GM18873 (cell line): ENCODE results near the gene HERC4.
"Not testable (repeated sequence)": the region's sequence is repeated elsewhere in the genome, so short reads cannot be mapped to it uniquely, and the experiment has no call there.

Source experiments
- ATAC-seq: cut with Tn5 transposase; IDR thresholded peaks from one replicate; pipeline ENCODE4 v1.9.1; 2021; ENCODE audit warnings: mild to moderate bottlenecking, moderate library complexity, moderate number of reproducible peaks; ENCODE audit not compliant: unreplicated experiment, low FRiP score

The HERC4 gene

GRCh38 chr10:68095153-68095552 is 20.1 kb upstream of the HERC4 start:
- ATAC-seq = no peak

- no peak for ATAC-seq
Measured at GRCh38 chr10:68092512-68092911, 17.4 kb upstream of the HERC4 start.

DNA sequence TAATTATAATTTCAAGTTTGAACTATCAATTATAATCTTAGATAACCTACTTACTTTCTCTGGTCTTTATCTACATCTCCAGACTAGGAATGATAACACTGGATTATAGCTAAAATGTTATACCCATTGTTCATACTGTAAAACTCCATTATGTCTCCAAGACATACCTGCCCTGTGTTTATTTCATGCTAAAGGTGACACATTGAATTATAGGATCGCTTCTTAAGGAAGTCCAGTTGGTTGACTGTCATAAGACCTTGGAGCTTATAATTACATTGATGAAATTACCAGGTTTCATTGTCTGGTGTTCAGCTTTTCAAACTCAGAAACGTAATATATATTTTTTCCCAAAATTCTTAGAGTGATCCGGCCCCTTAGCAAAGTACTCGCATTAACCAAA is 15.5 kb upstream of the HERC4 start:
- ATAC-seq = no peak

GRCh38 chr10:68088740-68089139 is 13.7 kb upstream of the HERC4 start:
- ATAC-seq = no peak

- ATAC-seq = no peak
Measured at GRCh38 chr10:68087685-68088401, 12.8 kb upstream of the HERC4 start.

DNA sequence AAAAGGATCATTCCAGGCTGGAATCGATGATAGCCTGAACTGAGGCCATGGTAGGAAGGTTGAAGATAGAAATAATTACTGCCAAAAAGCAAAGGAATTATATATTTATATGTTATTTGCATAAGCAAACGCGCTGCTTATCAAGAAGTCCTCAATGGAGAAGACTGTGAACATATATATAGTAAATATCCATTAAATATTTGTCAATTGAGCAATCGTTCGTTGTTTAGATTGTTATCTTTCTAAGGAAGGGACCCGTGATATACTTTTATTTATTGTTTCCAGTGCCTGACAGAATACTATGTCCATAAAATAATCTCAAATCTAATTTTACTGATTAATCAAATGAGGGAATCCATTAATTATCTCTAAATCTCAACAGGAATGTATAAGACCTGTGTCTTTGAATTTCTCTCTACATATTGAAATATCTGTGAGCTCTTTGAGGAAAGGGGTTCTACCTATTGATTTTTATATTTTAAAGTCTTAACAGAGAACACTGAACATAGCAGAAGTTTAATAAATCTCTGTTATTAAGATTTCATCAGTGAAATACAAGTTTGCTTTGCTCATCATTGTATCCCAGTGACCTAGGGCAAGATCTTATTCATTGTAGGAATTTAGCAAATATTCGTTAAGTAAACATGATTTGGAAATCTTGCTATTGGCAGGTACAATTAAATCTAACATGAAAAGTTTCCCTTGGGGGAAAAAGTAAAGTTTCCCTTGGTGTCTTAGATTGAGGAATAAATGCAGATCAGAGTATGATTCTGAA is 12.0 kb upstream of the HERC4 start:
- ATAC-seq = no peak

DNA sequence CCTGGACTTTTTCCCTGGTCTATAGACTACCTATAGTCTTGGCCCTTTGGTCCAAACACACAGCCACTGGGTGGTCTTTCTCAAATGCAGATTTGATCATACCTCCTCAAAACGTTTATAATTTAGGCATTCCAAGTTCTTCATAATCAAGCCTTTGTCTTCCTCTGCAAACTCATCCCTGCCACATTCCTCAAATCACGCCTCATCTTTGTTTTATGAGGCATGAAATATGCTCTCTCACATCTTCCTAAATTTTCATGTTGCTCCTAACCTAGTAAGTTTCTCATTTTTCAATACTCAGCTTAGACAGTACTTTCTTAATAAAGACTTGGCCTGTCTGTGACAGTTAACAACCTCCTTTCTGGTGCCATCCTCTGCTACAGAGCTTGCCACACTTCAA is 10.9 kb upstream of the HERC4 start:
- ATAC-seq = no peak

DNA sequence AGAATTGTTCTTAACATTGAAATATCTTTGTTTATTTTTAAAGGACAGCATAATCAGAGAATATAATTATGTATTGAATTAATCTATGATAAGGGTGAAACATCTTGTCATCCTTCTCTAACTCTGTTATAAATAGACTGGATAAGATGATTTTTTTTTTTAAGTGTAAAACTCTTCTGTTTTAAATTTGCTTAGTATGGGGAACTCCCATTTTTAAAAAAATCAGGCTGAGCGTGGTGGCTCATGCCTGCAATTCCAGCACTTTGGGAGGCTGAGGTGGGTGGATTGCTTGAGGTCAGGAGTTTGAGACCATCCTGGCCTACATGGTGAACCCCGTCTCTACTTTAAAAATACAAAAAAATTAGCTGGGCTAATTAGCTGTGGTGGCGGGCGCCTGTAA is 9.4 kb upstream of the HERC4 start:
- ATAC-seq = no peak

- ATAC-seq = no peak
Measured at GRCh38 chr10:68083953-68084352, 8.9 kb upstream of the HERC4 start.

DNA sequence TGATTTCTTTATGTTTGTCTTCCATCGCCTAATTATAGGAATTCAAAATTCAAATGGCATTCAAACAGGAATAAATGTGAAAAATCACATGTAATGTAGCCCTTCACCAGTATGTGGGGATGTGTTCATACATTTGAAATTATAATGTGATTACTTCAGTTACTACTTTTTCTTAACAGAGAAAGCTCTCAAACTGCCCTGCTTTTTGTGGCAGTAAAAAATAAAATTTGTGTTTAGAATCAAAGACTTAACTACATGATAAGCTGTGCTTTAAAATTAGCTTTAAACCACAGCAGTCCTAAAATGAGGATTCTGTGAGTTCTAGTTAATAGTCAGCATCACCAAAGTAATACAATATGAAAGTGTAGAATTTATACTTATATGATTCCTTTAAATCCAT is 7.8 kb upstream of the HERC4 start:
- no peak for ATAC-seq

GRCh38 chr10:68081916-68082315 is 6.8 kb upstream of the HERC4 start:
- no peak for ATAC-seq

- no peak for ATAC-seq
Measured at GRCh38 chr10:68080853-68081431, 5.9 kb upstream of the HERC4 start.

GRCh38 chr10:68079434-68079833 is 4.4 kb upstream of the HERC4 start:
- ATAC-seq = no peak

GRCh38 chr10:68077026-68077425 is 1.9 kb upstream of the HERC4 start:
- no peak for ATAC-seq

DNA sequence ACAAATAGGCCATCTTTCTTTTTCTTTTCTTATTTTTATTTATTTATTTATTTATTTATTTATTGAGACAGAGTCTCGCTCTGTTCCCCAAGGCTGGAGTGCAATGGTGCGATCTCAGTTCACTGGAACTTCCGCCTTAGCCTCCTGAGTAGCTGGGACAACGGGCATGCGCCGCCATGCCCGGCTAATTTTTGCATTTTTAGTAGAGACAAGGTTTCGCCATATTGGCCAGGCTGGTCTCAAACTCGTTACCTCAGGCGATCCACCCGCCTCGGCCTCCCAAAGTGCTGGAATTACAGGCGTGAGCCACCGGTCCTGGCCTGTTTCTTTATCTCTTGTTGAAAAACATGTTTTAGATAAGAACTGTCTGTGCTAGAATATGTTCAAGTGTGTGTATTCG is 998 bp upstream of the HERC4 start:
- not testable (repeated sequence) for ATAC-seq

GRCh38 chr10:68075550-68076004 is 494 bp upstream of the HERC4 start:
- ATAC-seq = no peak

DNA sequence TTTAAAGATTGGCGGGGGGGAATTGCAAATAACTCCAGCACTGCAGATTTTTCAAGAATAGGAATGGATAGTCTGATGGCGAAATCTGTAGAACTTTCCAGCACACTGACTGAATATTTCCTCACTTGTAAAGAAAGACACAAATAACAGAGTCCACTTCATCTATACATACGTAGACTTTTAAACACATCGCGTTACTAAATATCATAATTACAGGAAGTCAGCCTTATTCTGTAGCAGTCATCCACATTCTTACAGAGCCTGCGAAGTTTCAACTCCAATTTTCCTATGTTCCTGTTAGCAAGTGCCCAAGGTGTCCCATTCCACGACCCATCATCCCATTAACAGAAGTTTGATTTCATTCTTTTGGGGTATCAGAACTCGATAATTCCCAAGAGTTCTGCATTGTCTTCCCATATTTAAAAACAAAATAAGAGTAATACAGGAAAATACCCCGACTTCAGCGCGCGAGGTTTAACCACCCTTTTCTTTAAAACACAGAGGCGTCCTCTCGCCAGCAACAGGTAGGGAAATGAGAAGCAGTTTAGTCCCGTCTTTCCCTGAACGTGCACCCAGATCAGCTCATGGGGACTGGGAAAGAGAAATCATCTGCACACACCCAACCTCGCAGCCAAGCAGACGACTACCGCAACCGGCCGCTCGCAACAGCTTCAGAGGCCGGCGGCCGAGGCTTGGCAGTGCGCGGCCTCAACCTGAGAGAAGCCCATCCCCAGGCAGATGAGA is 880 bp downstream of the HERC4 start:
- no peak for ATAC-seq

DNA sequence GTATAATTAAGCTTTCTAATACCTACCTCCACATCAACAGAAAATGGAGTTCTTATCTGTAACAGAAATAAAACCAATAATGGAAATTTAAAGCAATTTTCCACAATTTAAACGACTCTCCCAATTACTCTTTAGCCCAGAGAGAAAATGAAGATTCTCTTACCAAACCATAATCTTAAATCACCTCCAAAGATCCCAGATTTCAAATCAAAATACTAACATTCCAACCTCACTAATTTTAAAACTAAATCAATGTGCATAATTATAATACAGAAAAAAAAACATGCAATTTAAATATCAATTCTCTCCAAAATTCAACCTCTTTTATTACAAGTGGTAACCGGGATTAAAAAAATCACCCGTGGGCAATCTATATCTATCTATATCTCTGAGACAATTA is 1.5 kb downstream of the HERC4 start:
- no peak for ATAC-seq

DNA sequence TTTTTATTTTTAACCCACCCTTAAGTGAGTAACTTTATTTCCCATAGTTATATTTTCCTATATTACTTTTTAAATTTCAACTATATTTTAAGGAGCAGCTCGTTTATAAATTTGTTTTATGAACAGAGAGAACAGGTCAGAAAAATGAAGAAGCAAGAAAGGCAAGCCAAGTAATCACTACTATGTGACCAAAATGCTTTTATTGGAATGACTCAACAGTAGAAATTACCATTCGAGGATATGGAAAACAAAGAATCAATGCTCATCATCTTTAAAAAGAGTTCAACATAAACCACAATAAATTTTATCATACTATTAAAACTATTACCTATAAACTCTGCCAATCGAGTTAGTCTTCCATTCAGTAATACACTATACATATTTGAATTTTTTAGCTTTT is 7.6 kb downstream of the HERC4 start:
- no peak for ATAC-seq

- no peak for ATAC-seq
Measured at GRCh38 chr10:68067029-68067428, 8.1 kb downstream of the HERC4 start.

DNA sequence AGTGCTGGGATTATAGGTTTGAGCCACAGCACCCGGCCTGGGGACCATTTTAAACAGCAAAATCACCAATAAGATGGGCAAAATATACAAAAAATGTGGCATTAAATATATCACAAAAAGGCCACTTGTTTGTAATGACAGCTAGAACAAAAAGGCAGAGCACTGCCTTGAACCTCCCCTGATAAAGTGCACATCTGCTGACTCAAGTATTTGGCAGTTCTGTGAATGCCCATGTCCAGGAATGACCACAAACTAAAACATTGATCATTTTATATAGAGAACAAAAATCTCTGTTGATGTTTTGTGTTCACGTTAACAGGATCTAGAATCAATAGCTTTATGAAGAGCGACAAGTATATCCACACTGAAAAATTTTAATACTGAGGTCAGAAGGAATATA is 21.5 kb downstream of the HERC4 start:
- ATAC-seq = no peak
